Parathyroid adenoma (tissue), 2 donors: Measurements from ENCODE around the gene LYAR.

ENCODE experiments used
- H2AFZ ChIP-seq: fragments of 300-600 bp; sonication (generic); one replicate; pipeline ENCODE4 v1.7.0; 2017; ENCODE audit warnings: antibody characterized with exemption, mild to moderate bottlenecking
- H3K27ac ChIP-seq: fragments of 300-600 bp; sonication (generic); one replicate; pipeline ENCODE4 v1.7.0; 2017
- H3K27me3 ChIP-seq: fragments of 300-600 bp; sonication (generic); one replicate; pipeline ENCODE4 v1.7.0; 2017; ENCODE audit warnings: low read length; ENCODE audit not compliant: control insufficient read depth, insufficient read depth
- H3K36me3 ChIP-seq: fragments of 300-600 bp; sonication (generic); one replicate; pipeline ENCODE4 v1.7.0; 2017; ENCODE audit warnings: low read length; ENCODE audit not compliant: control insufficient read depth, insufficient read depth
- H3K4me1 ChIP-seq: fragments of 300-600 bp; sonication (generic); one replicate; pipeline ENCODE4 v1.7.0; 2017; ENCODE audit warnings: control low read depth
- H3K4me2 ChIP-seq: fragments of 300-600 bp; sonication (generic); one replicate; pipeline ENCODE4 v1.7.0; 2017; ENCODE audit warnings: low read length
- H3K4me3 ChIP-seq: fragments of 300-600 bp; sonication (generic); one replicate; pipeline ENCODE4 v1.7.0; 2017; ENCODE audit warnings: low read depth, low read length
- H3K79me2 ChIP-seq: fragments of 300-600 bp; sonication (generic); one replicate; pipeline ENCODE4 v1.7.0; 2017; ENCODE audit warnings: control low read depth
- H3K9ac ChIP-seq: fragments of 300-600 bp; sonication (generic); one replicate; pipeline ENCODE4 v1.7.0; 2017; ENCODE audit warnings: mild to moderate bottlenecking
- H3K9me3 ChIP-seq: fragments of 300-600 bp; sonication (generic); one replicate; pipeline ENCODE4 v1.7.0; 2017; ENCODE audit warnings: low read length; ENCODE audit not compliant: control insufficient read depth
- CTCF ChIP-seq: fragments of 300-600 bp; sonication (generic); IDR thresholded peaks from one replicate; pipeline ENCODE4 v1.7.0; 2017; ENCODE audit warnings: antibody characterized with exemption, mild to moderate bottlenecking
- donor health status: primary hyperparathyroidism.

The LYAR gene

GRCh38 chr4:4281787-4282186 is 8.2 kb downstream of the LYAR start:
- H3K4me2 ChIP-seq: no peak overlapping the region

GRCh38 chr4:4277531-4277930 is 12.4 kb downstream of the LYAR start:
- no peak for TF ChIP-seq CTCF
- no peaks in the 10 kb centered on the region for H3K36me3 ChIP-seq
- no peak overlapping the region for H3K9ac ChIP-seq
- H3K9me3 ChIP-seq: no peaks in the 10 kb centered on the region
- H3K4me1 ChIP-seq: no peaks in the 10 kb centered on the region
- H3K79me2 ChIP-seq: no peaks in the 10 kb centered on the region
- H3K4me3 ChIP-seq: no peak overlapping the region
- no peak overlapping the region for H2AFZ ChIP-seq
- no peak overlapping the region for H3K27ac ChIP-seq
- H3K27me3 ChIP-seq: no peaks in the 10 kb centered on the region
- no peak overlapping the region for H3K4me2 ChIP-seq

More at GRCh38 chr4:4281787-4282186, 8.2 kb downstream of the LYAR start:
- Histone ChIP-seq H3K4me3 (no peak overlapping the region), H2AFZ (no peak overlapping the region), H3K4me1 (no peaks in the 10 kb centered on the region), H3K27ac (no peak overlapping the region), H3K79me2 (no peaks in the 10 kb centered on the region), H3K36me3 (no peaks in the 10 kb centered on the region), H3K9ac (no peak overlapping the region), H3K27me3 (no peaks in the 10 kb centered on the region), H3K9me3 (no peaks in the 10 kb centered on the region)
- no peak for TF ChIP-seq CTCF

GRCh38 chr4:4274226-4274625 is 15.7 kb downstream of the LYAR start:
- Histone ChIP-seq H3K36me3 (no peaks in the 10 kb centered on the region), H3K4me1 (no peaks in the 10 kb centered on the region), H2AFZ (no peak overlapping the region), H3K27ac (no peak overlapping the region), H3K4me2 (no peak overlapping the region), H3K79me2 (no peaks in the 10 kb centered on the region), H3K9ac (no peak overlapping the region), H3K27me3 (no peaks in the 10 kb centered on the region), H3K9me3 (no peaks in the 10 kb centered on the region), H3K4me3 (no peak overlapping the region)
- TF ChIP-seq CTCF: no peak

DNA sequence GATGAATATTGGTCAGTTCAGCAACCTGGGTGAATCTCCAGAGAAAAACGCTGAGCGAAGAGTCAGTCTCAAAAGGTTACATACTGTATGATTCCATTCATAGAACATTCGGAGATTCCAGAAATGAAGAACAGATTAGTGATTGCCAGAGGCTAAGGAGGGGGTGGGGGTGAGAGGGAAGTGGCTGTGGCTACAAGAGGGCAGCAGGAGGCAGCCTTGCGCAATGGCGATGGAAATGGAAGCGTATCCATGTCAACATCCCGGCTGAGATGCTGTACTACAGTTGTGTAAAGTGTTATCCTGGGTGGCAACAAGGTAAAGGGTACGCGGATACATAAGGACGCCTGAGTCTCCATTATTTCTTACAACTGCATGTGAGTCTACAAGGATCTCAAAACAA is 18.0 kb downstream of the LYAR start:
- Histone ChIP-seq H3K9ac (no peak overlapping the region), H3K9me3 (no peaks in the 10 kb centered on the region), H3K27me3 (no peaks in the 10 kb centered on the region), H2AFZ (no peak overlapping the region), H3K36me3 (no peaks in the 10 kb centered on the region), H3K4me2 (no peak overlapping the region), H3K4me1 (no peaks in the 10 kb centered on the region), H3K4me3 (no peak overlapping the region), H3K79me2 (no peaks in the 10 kb centered on the region), H3K27ac (no peak overlapping the region)
- no peak for TF ChIP-seq CTCF

- H3K27ac ChIP-seq: no peak overlapping the region
- no peak overlapping the region for H3K9ac ChIP-seq
- no peak for TF ChIP-seq CTCF
- H3K4me2 ChIP-seq: no peak overlapping the region
- H2AFZ ChIP-seq: no peak overlapping the region
- no peaks in the 10 kb centered on the region for H3K79me2 ChIP-seq
- H3K9me3 ChIP-seq: no peaks in the 10 kb centered on the region
- H3K27me3 ChIP-seq: no peaks in the 10 kb centered on the region
- H3K4me1 ChIP-seq: no peaks in the 10 kb centered on the region
- no peaks in the 10 kb centered on the region for H3K36me3 ChIP-seq
- no peak overlapping the region for H3K4me3 ChIP-seq
Observed at GRCh38 chr4:4270529-4270928, 19.4 kb downstream of the LYAR start.
